Neuronal stem cell (in vitro differentiated cells): Measurements from ENCODE around the gene ARSJ.

Source experiments
- DNase-seq: peaks from one replicate; pipeline ENCODE4 v3.0.0-alpha.2; 2013; ENCODE audit warnings: low spot score
- H2AFZ ChIP-seq: one replicate; pipeline ENCODE4 v1.6.1; 2013; ENCODE audit warnings: mild to moderate bottlenecking, low read length, inconsistent platforms
- H2AK5ac ChIP-seq: 2 replicates; pipeline ENCODE4 v1.6.1; 2013; ENCODE audit warnings: low read depth, mild to moderate bottlenecking, inconsistent platforms, low read length, moderate library complexity, mixed read lengths
- H2BK120ac ChIP-seq: 2 replicates; pipeline ENCODE4 v1.6.1; 2013; ENCODE audit warnings: low read depth, mild to moderate bottlenecking, inconsistent platforms, low read length, moderate library complexity, mixed read lengths
- H2BK12ac ChIP-seq: one replicate; pipeline ENCODE4 v1.6.1; 2013; ENCODE audit warnings: low read length, inconsistent platforms
- H2BK15ac ChIP-seq: 2 replicates; pipeline ENCODE4 v1.6.1; 2013; ENCODE audit warnings: mild to moderate bottlenecking, low read length, inconsistent platforms, mixed read lengths
- H2BK5ac ChIP-seq: one replicate; pipeline ENCODE4 v1.6.1; 2013; ENCODE audit warnings: inconsistent platforms, mild to moderate bottlenecking, low read length, moderate library complexity
- H3K14ac ChIP-seq: one replicate; pipeline ENCODE4 v1.6.1; 2013; ENCODE audit warnings: low read length, inconsistent platforms
- H3K18ac ChIP-seq: 2 replicates; pipeline ENCODE4 v1.6.1; 2013; ENCODE audit warnings: low read length, inconsistent platforms
- H3K23ac ChIP-seq: 2 replicates; pipeline ENCODE4 v1.6.1; 2013; ENCODE audit warnings: low read depth, mild to moderate bottlenecking, mixed read lengths, low read length, inconsistent platforms; ENCODE audit not compliant: poor library complexity
- H3K27ac ChIP-seq: replicated peaks from 3 replicates; pipeline ENCODE4 v1.5.1; 2013; ENCODE audit warnings: low read length, inconsistent platforms
- H3K27me3 ChIP-seq, 3 experiments: 2 replicates each; pipeline ENCODE4 v1.6.1; 2013; ENCODE audit warnings: low read length in 3 of 3, mild to moderate bottlenecking in 2 of 3, inconsistent platforms in 1 of 3, low read depth in 1 of 3, mixed read lengths in 1 of 3, moderate library complexity in 1 of 3; ENCODE audit not compliant: control insufficient read depth in 3 of 3, insufficient read depth in 3 of 3
- H3K36me3 ChIP-seq, 2 donors: replicated peaks in 1 of 2; 2 replicates each; pipeline ENCODE4 v1.6.1; 2013; ENCODE audit warnings: low read length in 2 of 2; ENCODE audit not compliant: control insufficient read depth in 2 of 2, insufficient read depth in 2 of 2
- H3K4ac ChIP-seq: 2 replicates; pipeline ENCODE4 v1.6.1; 2013; ENCODE audit warnings: inconsistent platforms, mild to moderate bottlenecking, low read length, moderate library complexity
- H3K4me1 ChIP-seq, 2 donors: 1 replicate in 1 of 2; 2 replicates in 1 of 2; pipeline ENCODE4 v1.6.1; 2013; ENCODE audit warnings: low read length in 2 of 2, low read depth in 1 of 2; ENCODE audit not compliant: control insufficient read depth in 2 of 2, insufficient read depth in 1 of 2
- H3K4me2 ChIP-seq: one replicate; pipeline ENCODE4 v1.6.1; 2013; ENCODE audit warnings: mild to moderate bottlenecking, low read length, inconsistent platforms; ENCODE audit not compliant: insufficient read depth, poor library complexity, severe bottlenecking
- H3K4me3 ChIP-seq, 2 donors: 2 replicates each; pipeline ENCODE4 v1.5.1; 2013; ENCODE audit warnings: low read length in 2 of 2, mild to moderate bottlenecking in 2 of 2, inconsistent platforms in 1 of 2, moderate library complexity in 1 of 2
- H3K79me1 ChIP-seq: one replicate; pipeline ENCODE4 v1.6.1; 2013; ENCODE audit warnings: low read depth, mild to moderate bottlenecking, inconsistent platforms, low read length, moderate library complexity
- H3K9ac ChIP-seq: one replicate; pipeline ENCODE4 v1.6.1; 2013; ENCODE audit warnings: mild to moderate bottlenecking, low read depth, low read length, inconsistent platforms; ENCODE audit not compliant: poor library complexity
- H3K9me3 ChIP-seq, 2 donors: replicated peaks in 1 of 2; 2 replicates each; pipeline versions ENCODE3 to v1.6.1; 2013; ENCODE audit warnings: low read length in 2 of 2, mild to moderate bottlenecking in 2 of 2, inconsistent platforms in 1 of 2, low read depth in 1 of 2, mixed read lengths in 1 of 2, moderate library complexity in 1 of 2; ENCODE audit not compliant: control insufficient read depth in 2 of 2, insufficient read depth in 1 of 2
- H4K8ac ChIP-seq: one replicate; pipeline ENCODE4 v1.6.1; 2013; ENCODE audit warnings: low read depth, mild to moderate bottlenecking, inconsistent platforms, low read length, moderate library complexity
- H4K91ac ChIP-seq: one replicate; pipeline ENCODE4 v1.6.1; 2013; ENCODE audit warnings: low read length, low read depth, mild to moderate bottlenecking, inconsistent platforms; ENCODE audit not compliant: poor library complexity
- WGBS, 2 donors: extraction: QIAGEN DNeasy Blood & Tissue Kit; methylation state at CpG; one replicate each; pipeline ENCODE4 v1.1.7; 2013; ENCODE audit warnings: missing lambda C conversion rate in 2 of 2, mixed read lengths in 1 of 2; ENCODE audit not compliant: insufficient read length in 2 of 2, insufficient replicate concordance in 1 of 2; ENCODE audit errors: extremely low coverage in 2 of 2; 5-methylcytosine and 5-hydroxymethylcytosine counted together

ARSJ gene

DNA sequence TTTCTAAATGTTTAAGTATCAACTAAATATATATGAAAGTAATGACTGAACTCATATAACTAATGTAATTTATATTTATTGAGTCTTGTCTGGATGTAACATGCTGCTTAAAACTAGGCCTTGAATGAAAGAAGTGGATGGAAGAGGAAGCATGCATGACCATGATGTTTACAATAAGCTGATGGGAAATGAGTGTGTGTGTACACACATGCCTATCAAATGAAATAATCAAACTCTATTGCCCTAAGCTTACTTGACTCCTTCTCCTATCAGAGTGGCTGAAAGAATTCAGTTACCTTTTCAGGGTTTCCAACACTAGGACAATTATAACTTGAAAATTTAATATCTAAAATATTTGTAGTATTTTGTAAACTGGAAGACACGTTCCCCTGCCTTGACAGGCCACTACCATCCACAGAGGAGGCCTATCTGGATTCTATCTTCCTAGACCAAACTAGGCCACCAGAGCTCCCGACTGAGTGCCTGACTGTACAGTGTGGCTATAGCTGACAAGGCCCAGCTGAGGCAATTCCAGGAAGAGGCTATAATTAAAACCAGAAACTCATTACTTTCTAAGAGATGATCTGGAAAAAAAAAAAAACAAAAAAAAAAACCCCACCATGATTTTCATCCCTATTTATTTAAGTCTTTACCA lies 7.6 kb downstream of the ARSJ start:
- H2AFZ ChIP-seq, result no peak overlapping the region
- no peak overlapping the region for H3K4me3 ChIP-seq
- no peak overlapping the region for H2BK12ac ChIP-seq
- H3K4ac ChIP-seq, result no peak overlapping the region
- no peak overlapping the region for H3K23ac ChIP-seq
- H3K18ac ChIP-seq, result no peak overlapping the region
- no peak overlapping the region for H2BK120ac ChIP-seq
- H3K79me1 ChIP-seq, result no peaks in the 10 kb centered on the region
- no peaks in the 10 kb centered on the region for H3K4me1 ChIP-seq
- no peak overlapping the region for H2BK15ac ChIP-seq
- no peak overlapping the region for H2AK5ac ChIP-seq
- no peak overlapping the region for H3K9ac ChIP-seq
- no peaks in the 10 kb centered on the region for H3K9me3 ChIP-seq
- WGBS, 2 donors, result no CpG with 5 or more reads among the region's 2 CpGs
- no peak overlapping the region for H4K91ac ChIP-seq
- peaks cover 0 to 14% (median 0%) of the 10 kb centered on the region in 3 experiments for H3K27me3 ChIP-seq
- no peak overlapping the region for H3K27ac ChIP-seq
- no peak overlapping the region for H3K14ac ChIP-seq
- no peaks in the 10 kb centered on the region for H3K36me3 ChIP-seq
- H2BK5ac ChIP-seq, result no peak overlapping the region
- no peak overlapping the region for H4K8ac ChIP-seq
- no peak for DNase-seq
- no peak overlapping the region for H3K4me2 ChIP-seq

DNA sequence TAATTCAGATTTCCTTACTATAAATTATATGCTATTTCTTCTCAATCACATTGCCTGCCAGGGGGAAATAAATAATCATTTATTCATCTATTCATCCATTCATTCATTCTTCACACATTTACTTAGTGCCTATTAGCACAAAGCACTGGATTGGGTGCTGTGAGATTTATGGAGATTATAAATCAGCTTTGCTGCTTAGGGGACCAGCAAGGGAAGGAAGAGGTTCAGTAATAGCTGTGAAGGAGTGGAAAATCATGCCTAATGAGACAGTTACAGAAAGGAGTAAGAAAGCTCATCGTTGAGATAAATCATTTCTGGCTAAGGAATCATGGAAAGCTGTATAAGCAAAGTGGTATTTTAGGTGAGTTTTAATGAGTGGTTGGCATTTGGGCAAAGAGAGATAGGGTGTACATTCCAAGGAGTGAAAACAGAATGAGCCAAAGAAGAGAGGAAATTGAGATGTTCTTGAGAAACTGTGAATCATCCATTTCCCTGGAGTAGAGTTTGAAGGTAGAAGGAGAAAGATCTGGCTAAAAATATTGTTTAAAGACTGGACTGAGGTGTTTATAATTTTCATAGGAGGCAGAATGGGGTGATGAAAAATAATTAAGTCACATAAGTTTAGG lies 9.6 kb downstream of the ARSJ start:
- no peak for DNase-seq
- Histone ChIP-seq H3K9me3 (no peaks in the 10 kb centered on the region), H3K9ac (no peak overlapping the region), H3K23ac (no peak overlapping the region), H2BK12ac (no peak overlapping the region), H3K4me1 (no peaks in the 10 kb centered on the region), H3K79me1 (no peaks in the 10 kb centered on the region), H3K27me3 (no peaks in the 10 kb centered on the region), H3K36me3 (no peaks in the 10 kb centered on the region), H4K91ac (no peak overlapping the region), H2AFZ (no peak overlapping the region), H3K18ac (no peak overlapping the region), H2AK5ac (no peak overlapping the region), H2BK5ac (no peak overlapping the region), H4K8ac (no peak overlapping the region), H2BK120ac (no peak overlapping the region), H3K4me3 (no peak overlapping the region), H3K14ac (no peak overlapping the region), H3K4ac (no peak overlapping the region), H3K27ac (no peak overlapping the region), H3K4me2 (no peak overlapping the region), H2BK15ac (no peak overlapping the region)
- WGBS, 2 donors, result no CpG with 5 or more reads among the region's 1 CpG

DNA sequence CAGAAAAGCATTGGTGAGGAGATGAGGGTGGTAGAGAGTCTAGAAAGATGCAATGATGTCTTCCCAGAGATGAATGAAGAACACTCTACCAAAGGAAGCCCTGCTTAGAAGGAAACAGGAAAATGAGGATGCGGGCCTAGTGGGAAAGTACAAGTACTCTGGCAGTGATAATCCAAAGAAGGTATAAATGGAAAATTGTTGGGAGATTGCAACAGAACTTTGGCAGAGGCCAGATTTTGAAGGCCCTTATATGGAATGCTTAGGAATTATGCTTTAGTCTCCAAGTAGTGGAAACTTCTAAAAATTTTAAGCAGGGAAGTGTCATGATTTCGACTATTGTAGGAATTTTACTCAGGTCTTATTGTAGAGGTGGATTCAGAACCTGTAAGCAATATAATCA lies 11.0 kb downstream of the ARSJ start:
- H4K8ac ChIP-seq, result no peak overlapping the region
- no peak overlapping the region for H3K18ac ChIP-seq
- no peak overlapping the region for H2AFZ ChIP-seq
- H3K36me3 ChIP-seq, result no peaks in the 10 kb centered on the region
- no peaks in the 10 kb centered on the region for H3K9me3 ChIP-seq
- no peak overlapping the region for H2BK12ac ChIP-seq
- no peak overlapping the region for H3K23ac ChIP-seq
- H4K91ac ChIP-seq, result no peak overlapping the region
- H3K4me2 ChIP-seq, result no peak overlapping the region
- no peak overlapping the region for H3K9ac ChIP-seq
- H3K27me3 ChIP-seq, result no peaks in the 10 kb centered on the region
- H3K4me1 ChIP-seq, result no peaks in the 10 kb centered on the region
- H2BK15ac ChIP-seq, result no peak overlapping the region
- no peak overlapping the region for H2BK5ac ChIP-seq
- no peak overlapping the region for H3K14ac ChIP-seq
- H2BK120ac ChIP-seq, result no peak overlapping the region
- no peak for DNase-seq
- H3K4ac ChIP-seq, result no peak overlapping the region
- no peak overlapping the region for H2AK5ac ChIP-seq
- H3K79me1 ChIP-seq, result no peaks in the 10 kb centered on the region
- H3K4me3 ChIP-seq, result no peak overlapping the region
- no CpG with 5 or more reads among the region's 2 CpGs for WGBS, 2 donors
- H3K27ac ChIP-seq, result no peak overlapping the region

DNA sequence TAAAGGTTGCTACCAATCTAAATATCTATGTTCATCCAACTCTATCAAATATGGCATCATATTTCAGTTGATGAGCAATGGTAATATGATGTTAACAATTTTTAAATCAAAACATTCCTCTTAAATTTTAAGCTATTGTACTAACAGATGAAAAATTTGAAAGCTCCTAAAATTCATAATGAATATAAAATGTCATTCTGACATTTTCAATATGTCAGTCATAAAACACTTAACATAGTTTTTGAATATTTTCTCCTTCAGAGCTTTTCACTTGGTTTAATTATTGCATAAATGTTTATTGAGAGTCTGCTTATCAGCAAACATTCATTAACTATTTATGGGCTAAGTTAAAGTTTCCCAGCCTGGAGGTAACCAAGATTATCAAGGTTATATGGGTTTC lies 11.8 kb downstream of the ARSJ start:
- H3K36me3 ChIP-seq, result no peaks in the 10 kb centered on the region
- H3K9me3 ChIP-seq, result no peaks in the 10 kb centered on the region
- H2BK15ac ChIP-seq, result no peak overlapping the region
- H3K14ac ChIP-seq, result no peak overlapping the region
- no peak overlapping the region for H3K27ac ChIP-seq
- H3K4me3 ChIP-seq, result no peak overlapping the region
- DNase-seq, result no peak
- peaks cover 0 to 2% (median 0%) of the 10 kb centered on the region in 3 experiments for H3K27me3 ChIP-seq
- no peak overlapping the region for H2BK12ac ChIP-seq
- H3K18ac ChIP-seq, result no peak overlapping the region
- no peaks in the 10 kb centered on the region for H3K4me1 ChIP-seq
- no peak overlapping the region for H4K91ac ChIP-seq
- H2BK5ac ChIP-seq, result no peak overlapping the region
- no peak overlapping the region for H3K4ac ChIP-seq
- no peak overlapping the region for H3K23ac ChIP-seq
- H2AFZ ChIP-seq, result no peak overlapping the region
- H3K9ac ChIP-seq, result no peak overlapping the region
- H2BK120ac ChIP-seq, result no peak overlapping the region
- no peak overlapping the region for H2AK5ac ChIP-seq
- no peaks in the 10 kb centered on the region for H3K79me1 ChIP-seq
- H4K8ac ChIP-seq, result no peak overlapping the region
- no peak overlapping the region for H3K4me2 ChIP-seq
